ENCODE measurements around the gene POLR2J.
"Not testable (repeated sequence)": the region's sequence is repeated elsewhere in the genome, so short reads cannot be mapped to it uniquely, and the experiment has no call there.

The POLR2J gene

GRCh38 chr7:102494473-102495149 lies 15.9 kb upstream of the POLR2J start:
- not testable (repeated sequence) for DNase-seq (ENCODE audit: low spot score)

- DNase-seq (ENCODE audit: low spot score), result not testable (repeated sequence)
These were observed 15.3 kb upstream of the POLR2J start for GRCh38 chr7:102494026-102494425.

- not testable (repeated sequence) for DNase-seq (ENCODE audit: low spot score)
These were observed 14.7 kb upstream of the POLR2J start for GRCh38 chr7:102493220-102493935.

GRCh38 chr7:102490529-102491075 lies 11.9 kb upstream of the POLR2J start:
- not testable (repeated sequence) for DNase-seq (ENCODE audit: low spot score)

- DNase-seq (ENCODE audit: low spot score), result not testable (repeated sequence)
These were observed 5.6 kb upstream of the POLR2J start for GRCh38 chr7:102484317-102484716.

GRCh38 chr7:102481962-102482361 lies 3.2 kb upstream of the POLR2J start:
- not testable (repeated sequence) for DNase-seq (ENCODE audit: low spot score)

- DNase-seq (ENCODE audit: low spot score), result not testable (repeated sequence)
These were observed 1.4 kb upstream of the POLR2J start for GRCh38 chr7:102479982-102480637.

- DNase-seq (ENCODE audit: low spot score), result not testable (repeated sequence)
These were observed 475 bp upstream of the POLR2J start for GRCh38 chr7:102479209-102479584.

- not testable (repeated sequence) for DNase-seq (ENCODE audit: low spot score)
These were observed 3.8 kb downstream of the POLR2J start for GRCh38 chr7:102474736-102475435.

- DNase-seq (ENCODE audit: low spot score), result not testable (repeated sequence)
These were observed 4.6 kb downstream of the POLR2J start for GRCh38 chr7:102474116-102474515.

GRCh38 chr7:102473271-102473991 lies 5.3 kb downstream of the POLR2J start:
- no peak for DNase-seq (ENCODE audit: low spot score)

- no peak for DNase-seq (ENCODE audit: low spot score)
These were observed 6.3 kb downstream of the POLR2J start for GRCh38 chr7:102472126-102473041.

- DNase-seq (ENCODE audit: low spot score), result no peak
These were observed 7.0 kb downstream of the POLR2J start for GRCh38 chr7:102471791-102472125.

- no peak for DNase-seq (ENCODE audit: low spot score)
These were observed 8.5 kb downstream of the POLR2J start for GRCh38 chr7:102469972-102470825.

GRCh38 chr7:102469351-102469971 lies 9.3 kb downstream of the POLR2J start:
- no peak for DNase-seq (ENCODE audit: low spot score)

- DNase-seq (ENCODE audit: low spot score), result no peak
These were observed 10.0 kb downstream of the POLR2J start for GRCh38 chr7:102468478-102469350.

- no peak for DNase-seq (ENCODE audit: low spot score)
These were observed 10.9 kb downstream of the POLR2J start for GRCh38 chr7:102467581-102468477.
